HK-2 (cell line): Measurements from ENCODE around the gene GTF2A1.
"Not testable (repeated sequence)": the region's sequence is repeated elsewhere in the genome, so short reads cannot be mapped to it uniquely, and the experiment has no call there.

Source experiments
- DNase-seq: peaks from one replicate; pipeline ENCODE4 v3.0.0-alpha.2; 2018; ENCODE audit not compliant: unreplicated experiment

The GTF2A1 gene

DNA sequence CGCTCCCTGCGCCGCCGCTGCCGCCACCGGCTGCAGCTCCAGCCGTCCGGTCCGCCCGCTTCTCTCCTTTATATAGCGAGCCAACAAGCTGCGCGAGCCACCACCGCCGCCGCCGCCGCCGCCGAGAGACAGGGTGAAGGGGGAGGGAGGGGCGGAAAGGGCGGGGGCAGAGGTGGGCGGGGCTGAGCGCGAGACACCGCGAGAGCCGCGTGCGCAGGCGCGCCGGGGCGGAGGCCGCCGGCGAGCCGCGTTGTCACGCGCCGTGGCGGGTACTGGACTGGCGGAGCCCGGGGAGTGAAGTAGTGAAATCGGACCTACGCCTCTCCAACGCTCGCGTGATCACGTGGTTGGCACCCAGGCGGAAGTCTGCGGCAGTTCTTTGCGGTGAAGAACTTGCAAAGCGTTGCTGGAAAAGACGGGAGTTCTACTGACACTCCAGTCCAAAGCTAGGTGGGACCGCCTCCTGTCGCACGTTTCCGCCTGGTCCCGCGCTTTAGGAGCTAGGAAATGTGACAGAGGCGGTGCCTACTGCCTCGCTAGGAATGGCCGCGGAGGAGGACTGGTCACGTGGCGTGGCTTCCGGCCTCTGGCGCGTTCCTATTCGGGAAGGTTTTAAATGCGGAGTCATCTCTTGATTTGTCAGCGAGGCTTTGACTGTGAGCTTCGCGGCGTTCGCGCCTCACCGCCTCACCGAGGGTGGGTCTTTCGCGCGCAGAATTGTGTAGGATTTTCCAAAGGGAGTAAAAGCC is at the start of gene GTF2A1:
TSS of gene GTF2A1 (minus strand) at position 130 of the 749 bp plus-strand sequence. CDS start 441 bp downstream, outside the sequence.
- DNase-seq, result peak; percentile 94

GRCh38 chr14:81269979-81270375 is 49.2 kb upstream of the GTF2A1 start:
- no peak for DNase-seq

GRCh38 chr14:81269100-81269978 is 48.6 kb upstream of the GTF2A1 start:
- DNase-seq, result peak; percentile 7

DNA sequence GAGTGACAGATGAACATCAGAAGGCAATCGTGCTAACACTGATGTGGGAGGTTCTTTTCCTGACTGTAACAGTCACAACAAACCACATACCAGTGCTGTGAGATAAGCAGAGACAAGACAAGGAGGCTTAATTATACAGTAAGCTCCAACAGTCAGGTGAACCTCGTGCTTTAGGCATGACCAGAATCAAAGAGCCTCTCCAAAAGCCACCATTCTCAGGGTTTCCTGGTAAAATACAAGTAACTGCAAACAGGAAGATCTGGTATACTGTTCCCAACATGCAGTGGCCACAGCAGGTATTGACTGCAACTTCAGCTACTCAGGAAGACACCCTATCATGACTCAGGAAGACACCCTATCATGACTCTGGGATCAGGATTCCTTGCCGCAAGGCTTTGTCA is 47.3 kb upstream of the GTF2A1 start:
- DNase-seq, result peak; percentile 43

GRCh38 chr14:81265636-81266169 is 44.9 kb upstream of the GTF2A1 start:
- DNase-seq, result no peak

DNA sequence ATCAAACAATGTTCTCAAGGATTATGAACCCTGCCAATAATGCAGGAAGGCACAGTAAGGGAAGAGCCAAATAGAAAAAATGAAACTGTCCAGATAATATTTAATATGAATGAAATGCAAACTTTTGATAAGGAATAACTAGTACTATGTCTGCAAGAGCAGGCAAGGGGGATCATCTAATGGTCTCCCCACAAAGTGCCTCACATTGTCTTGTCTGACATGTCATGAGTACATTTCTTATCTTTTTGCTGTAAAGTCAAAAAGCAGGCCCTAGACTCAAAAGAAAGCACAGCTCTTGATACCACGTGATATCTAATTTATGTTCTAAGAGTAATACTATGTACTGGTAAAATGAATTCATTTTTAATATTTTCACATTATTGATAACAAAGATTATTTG is 43.9 kb upstream of the GTF2A1 start:
- DNase-seq, result no peak

DNA sequence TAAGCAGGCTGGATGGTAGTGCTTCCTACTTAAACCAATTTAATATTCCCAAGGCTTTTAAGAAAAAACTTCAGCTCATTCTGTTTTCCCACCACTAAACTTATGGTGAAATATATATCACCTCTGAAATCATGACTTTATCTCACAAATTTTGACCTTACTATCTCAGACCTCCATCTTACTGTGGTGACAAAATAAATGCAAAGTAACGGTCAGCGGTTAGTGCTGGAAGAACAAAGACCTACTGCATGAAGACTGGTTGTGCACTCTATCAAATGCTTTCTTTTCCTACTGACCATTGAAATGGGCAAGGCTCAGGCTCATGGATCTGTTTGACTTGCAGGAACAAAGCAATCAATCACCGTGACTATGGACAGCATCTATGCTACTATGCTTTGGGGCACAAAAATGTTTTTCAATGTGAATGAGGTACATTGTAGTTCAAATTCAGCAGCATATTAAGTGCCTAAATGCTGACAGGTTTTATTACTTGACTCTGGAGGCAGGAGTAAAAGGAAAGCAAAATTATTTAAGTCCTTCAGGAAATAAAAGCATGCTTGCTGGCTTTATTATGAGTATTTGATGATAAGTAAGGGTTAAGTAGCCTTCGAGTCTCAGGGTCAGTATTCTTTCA is 43.1 kb upstream of the GTF2A1 start:
- DNase-seq, result no peak

GRCh38 chr14:81261176-81261575 is 40.4 kb upstream of the GTF2A1 start:
- no peak for DNase-seq

DNA sequence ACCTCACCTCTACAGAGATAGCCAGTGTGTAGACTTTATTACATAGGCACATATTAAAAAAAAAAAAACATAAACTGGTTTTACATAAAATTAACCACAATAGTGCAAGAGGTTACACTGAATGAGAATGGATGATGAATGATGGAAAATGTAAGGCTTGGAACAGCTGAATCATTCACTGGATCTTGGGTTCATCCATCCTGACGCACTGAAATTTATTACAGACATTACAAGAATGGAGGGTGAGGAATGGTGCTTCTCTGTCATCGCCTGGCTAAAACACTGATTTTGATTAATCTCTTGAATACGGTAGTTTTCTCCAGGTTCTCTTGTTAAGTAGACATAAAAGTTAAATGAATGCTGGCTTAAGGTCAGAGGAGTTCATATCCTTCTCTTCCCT is 40.0 kb upstream of the GTF2A1 start:
- DNase-seq, result no peak

- no peak for DNase-seq
Measured at GRCh38 chr14:81256289-81256960, 35.7 kb upstream of the GTF2A1 start.

GRCh38 chr14:81252278-81252677 is 31.5 kb upstream of the GTF2A1 start:
- DNase-seq, result no peak

DNA sequence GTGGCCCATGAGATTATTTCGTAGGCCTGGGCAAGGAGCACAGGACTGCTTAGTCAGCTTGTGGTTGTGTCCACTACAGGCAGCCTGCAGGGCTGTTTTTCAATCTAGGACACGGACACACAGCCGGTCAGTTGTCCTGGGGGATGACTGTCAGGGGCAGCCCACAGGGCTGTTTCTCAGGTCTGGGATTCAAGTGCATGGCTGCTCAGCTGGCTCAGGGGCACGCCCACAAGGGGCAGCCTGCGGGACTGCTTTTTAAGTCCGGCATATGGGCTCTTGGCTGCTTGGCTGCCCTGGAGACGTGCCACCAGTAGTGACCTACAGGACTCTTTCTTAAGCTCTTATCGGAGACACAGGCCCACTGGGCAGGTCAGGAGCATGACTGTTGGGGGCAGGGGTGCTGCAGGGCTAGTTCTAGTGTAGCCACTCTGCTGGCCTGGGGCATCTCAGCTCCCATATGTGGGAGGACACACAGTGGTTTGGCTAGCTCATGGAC is 26.6 kb upstream of the GTF2A1 start:
- no peak for DNase-seq

- DNase-seq, result no peak
Measured at GRCh38 chr14:81246461-81247270, 25.9 kb upstream of the GTF2A1 start.

DNA sequence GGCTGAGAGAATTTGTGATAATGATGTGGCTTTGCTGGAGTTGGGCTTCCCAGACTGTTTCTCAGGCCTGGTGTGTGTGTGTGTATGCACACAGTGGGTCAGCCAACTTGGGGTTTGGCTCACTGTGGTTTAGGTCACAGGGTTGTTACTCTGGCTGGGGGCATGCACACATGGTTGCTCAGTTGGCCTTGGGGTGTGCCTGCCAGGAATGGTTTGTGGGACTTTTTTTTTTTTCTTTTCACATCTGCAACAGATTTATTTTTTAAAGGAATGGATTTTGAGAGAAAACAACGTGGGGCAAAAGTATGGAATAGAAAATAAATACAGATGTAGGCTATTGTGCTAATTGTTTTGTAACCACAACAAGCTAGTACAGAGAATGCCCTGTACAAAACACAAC is 25.0 kb upstream of the GTF2A1 start:
- no peak for DNase-seq

GRCh38 chr14:81244431-81244830 is 23.7 kb upstream of the GTF2A1 start:
- not testable (repeated sequence) for DNase-seq

GRCh38 chr14:81243499-81243898 is 22.7 kb upstream of the GTF2A1 start:
- no peak for DNase-seq

DNA sequence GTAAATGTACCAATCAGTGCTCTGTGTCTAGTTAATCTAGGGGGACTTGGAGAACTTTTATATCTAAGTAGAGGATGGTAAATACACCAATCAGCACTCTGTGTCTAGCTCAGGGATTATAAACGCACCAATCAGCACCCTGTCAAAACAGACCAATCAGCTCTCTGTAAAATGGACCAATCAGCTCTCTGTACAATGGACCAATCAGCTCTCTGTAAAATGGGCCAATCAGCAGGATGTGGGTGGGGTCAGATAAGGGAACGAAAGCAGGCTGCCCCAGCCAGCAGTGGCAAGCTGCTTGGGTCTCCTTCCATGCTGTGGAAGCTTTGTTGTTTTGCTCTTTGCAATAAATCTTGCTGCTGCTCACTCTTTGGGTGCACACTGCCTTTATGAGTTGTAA is 16.1 kb upstream of the GTF2A1 start:
- DNase-seq, result not testable (repeated sequence)

DNA sequence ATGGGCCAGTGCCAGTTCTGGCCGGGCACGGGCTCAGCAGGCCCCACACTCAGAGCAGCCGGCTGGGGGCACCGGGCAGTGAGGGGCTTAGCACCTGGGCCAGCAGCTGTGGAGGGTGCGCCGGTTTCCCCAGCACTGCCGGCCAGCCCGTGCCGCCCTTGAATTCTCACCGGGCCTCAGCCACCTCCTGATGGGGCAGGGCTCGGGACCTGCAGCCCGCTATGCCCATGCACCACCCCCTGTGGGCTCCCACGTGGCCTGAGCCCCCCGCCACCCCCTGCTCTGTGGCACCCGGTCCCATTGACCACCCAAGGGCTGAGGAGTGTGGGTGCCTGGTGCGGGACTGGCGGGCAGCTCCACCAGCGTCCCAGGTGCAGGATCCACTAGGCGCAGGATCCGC is 15.4 kb upstream of the GTF2A1 start:
- no peak for DNase-seq

DNA sequence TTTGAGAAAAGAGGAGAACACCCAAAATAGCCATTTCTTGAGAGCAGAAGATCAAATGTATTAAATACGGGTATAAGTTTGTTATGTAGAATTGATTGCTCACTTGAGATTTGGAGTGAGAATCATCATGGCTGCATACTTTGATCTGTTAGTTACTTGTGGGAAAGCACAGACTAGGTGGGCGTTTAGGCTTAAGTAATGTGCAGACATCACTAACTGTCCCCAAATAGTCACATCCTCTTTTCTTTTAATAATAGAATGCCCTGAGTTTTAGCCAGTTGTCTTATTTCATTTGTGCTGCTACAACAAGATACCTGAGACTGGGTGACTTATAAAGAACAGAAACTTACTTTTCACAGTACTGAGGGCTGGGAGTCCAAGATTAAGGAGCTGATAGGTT is 14.3 kb upstream of the GTF2A1 start:
- DNase-seq, result no peak

DNA sequence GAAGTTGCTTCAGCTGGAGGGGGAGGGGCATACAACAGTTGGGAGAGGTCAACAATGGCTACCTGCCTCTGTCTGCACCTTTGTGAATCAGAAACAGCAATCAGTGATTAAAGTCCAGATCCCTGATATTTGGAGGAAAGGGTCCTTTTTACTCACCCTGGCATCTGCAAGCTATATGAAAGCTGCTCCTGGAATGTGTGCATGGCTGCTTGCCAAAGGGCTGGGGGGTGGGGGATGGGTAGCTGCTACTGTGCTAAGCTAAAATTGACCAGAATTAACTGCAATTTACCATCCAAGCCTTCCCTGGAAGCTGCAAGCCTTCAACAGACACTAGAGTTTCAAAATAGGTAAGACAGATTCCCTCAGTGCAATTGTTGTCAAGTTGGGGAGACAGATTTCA is 13.5 kb upstream of the GTF2A1 start:
- DNase-seq, result peak; percentile 32

- no peak for DNase-seq
Measured at GRCh38 chr14:81233615-81234014, 12.9 kb upstream of the GTF2A1 start.
